Measurements from ENCODE around the gene NUMB. TPM values are rescaled to one million over a fixed set of nuclear protein-coding genes. Genes with fewer than 3 reads are reported as not detected.

NUMB gene
- total and polyA plus RNA-seq, 12 donors: 24.6 to 63.3 (median 48.4) TPM

DNA sequence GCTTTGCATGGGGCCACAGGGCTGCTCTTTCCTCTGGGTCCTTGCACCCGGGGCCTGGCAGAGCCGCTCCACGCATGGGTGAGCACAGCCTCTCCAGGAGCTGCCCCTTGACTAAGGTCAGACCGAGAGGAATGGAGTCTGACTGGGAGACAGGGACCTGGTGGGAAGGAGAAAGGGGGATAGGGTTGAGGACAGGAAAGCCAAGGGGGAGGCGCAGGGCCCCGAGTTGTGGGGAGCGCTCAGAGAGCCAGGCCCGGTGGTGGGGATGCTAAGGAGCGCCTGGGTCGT is 205.1 kb downstream of the NUMB start:
- H3K27ac ChIP-seq: no peak overlapping the region
- H3K36me3 ChIP-seq (replicated peaks in 1 of 2): no peaks in the 10 kb centered on the region
- intact Hi-C loops (cut with DNase I): no loop called here
- no peaks in the 10 kb centered on the region for H3K27me3 ChIP-seq
- DNase-seq: no peak
- no peak for TF ChIP-seq POLR2A (IDR thresholded peaks at IDR 0.05)
- TF ChIP-seq, protein P1, sequence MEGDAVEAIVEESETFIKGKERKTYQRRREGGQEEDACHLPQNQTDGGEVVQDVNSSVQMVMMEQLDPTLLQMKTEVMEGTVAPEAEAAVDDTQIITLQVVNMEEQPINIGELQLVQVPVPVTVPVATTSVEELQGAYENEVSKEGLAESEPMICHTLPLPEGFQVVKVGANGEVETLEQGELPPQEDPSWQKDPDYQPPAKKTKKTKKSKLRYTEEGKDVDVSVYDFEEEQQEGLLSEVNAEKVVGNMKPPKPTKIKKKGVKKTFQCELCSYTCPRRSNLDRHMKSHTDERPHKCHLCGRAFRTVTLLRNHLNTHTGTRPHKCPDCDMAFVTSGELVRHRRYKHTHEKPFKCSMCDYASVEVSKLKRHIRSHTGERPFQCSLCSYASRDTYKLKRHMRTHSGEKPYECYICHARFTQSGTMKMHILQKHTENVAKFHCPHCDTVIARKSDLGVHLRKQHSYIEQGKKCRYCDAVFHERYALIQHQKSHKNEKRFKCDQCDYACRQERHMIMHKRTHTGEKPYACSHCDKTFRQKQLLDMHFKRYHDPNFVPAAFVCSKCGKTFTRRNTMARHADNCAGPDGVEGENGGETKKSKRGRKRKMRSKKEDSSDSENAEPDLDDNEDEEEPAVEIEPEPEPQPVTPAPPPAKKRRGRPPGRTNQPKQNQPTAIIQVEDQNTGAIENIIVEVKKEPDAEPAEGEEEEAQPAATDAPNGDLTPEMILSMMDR (IDR thresholded peaks at IDR 0.05): no peak
- no peak overlapping the region for H3K4me3 ChIP-seq
- no peaks in the 10 kb centered on the region for H3K9me3 ChIP-seq (replicated peaks in 1 of 3)
- H3K4me1 ChIP-seq (replicated peaks in 1 of 2): no peaks in the 10 kb centered on the region
- WGBS, 4 donors: 88 to 92% (median 90%) methylated on average over 7 to 10 of the region's 10 CpGs

DNA sequence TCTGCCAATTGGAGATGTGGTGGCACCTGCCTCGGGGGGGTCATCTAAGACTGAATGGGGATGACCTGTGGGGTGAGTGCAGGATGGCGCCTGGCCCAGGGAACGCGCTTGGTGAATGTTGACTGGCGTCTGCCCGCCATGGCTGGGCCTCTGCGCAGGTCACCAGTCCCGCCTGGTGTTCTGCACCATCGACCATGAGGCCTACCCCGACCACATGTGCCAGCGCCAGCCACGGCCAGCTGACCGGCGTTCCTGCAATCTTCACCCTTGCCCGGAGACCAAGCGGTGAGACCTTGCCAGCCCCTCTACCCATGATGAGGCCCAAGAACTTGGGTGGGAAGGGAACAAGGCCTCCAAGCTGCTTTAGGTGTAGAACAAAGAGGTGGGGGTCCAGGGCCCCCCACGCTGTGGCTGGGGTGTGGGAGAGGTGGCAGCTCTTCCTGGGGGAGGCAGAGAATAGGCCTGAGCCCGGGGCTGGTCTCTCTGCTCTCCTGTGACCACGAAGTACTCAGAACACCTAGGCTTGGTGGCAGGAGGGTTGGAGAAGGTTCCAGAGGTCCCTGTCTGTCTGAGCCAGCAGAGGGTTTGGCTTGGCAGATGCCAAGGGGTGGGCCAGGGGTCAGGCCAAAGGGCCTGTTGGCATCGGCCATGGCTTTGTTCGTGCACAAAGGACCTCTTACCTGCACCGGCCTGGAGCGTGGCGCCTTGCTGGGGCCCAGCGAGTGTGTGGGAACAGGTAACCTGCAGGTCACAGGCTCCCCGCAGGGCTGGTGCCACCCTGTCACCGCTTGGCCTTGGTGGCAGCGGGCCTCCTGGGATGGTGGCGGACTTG is 205.6 kb downstream of the NUMB start:
- Histone ChIP-seq H3K36me3 (replicated peaks in 1 of 2) (no peaks in the 10 kb centered on the region), H3K4me3 (no peak overlapping the region), H3K9me3 (replicated peaks in 1 of 3) (no peaks in the 10 kb centered on the region), H3K27ac (no peak overlapping the region), H3K4me1 (replicated peaks in 1 of 2) (no peaks in the 10 kb centered on the region), H3K27me3 (no peaks in the 10 kb centered on the region)
- WGBS, 4 donors: 88 to 94% (median 92%) methylated on average over 9 to 29 of the region's 29 CpGs
- TF ChIP-seq, protein P1 (IDR thresholded peaks at IDR 0.05): no peak
- no peak for TF ChIP-seq POLR2A (IDR thresholded peaks at IDR 0.05)
- intact Hi-C loops (cut with DNase I): no loop called here
- DNase-seq: no peak

DNA sequence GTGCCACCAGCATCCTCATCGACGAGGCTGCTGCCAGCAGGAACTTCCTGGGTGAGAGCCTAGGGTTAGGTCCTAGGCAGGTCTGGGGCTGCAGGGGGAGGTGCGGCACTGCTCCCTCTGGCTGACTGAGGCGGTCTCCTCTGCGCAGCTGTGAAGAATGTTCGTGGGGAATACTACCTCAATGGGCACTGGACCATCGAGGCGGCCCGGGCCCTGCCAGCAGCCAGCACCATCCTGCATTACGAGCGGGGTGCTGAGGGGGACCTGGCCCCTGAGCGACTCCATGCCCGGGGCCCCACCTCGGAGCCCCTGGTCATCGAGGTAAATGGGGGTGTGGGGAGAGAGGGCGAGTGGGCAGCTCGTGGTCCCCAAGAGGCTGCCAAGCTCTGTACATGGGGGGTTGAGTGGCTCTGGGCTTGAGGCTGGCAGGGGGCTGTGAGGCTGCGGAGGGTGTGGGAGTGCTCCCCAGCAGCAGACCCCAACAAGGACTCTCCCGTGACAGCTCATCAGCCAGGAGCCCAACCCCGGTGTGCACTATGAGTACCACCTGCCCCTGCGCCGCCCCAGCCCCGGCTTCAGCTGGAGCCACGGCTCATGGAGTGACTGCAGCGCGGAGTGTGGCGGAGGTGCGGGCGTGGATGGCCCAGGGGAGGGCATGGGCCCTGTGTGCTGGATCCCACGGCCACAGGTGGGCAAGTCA is 206.7 kb downstream of the NUMB start:
- Histone ChIP-seq H3K9me3 (replicated peaks in 1 of 3) (no peaks in the 10 kb centered on the region), H3K4me3 (no peak overlapping the region), H3K27ac (no peak overlapping the region), H3K36me3 (replicated peaks in 1 of 2) (no peaks in the 10 kb centered on the region), H3K4me1 (replicated peaks in 1 of 2) (no peaks in the 10 kb centered on the region), H3K27me3 (no peaks in the 10 kb centered on the region)
- 91 to 99% (median 94%) methylated on average over 11 to 30 of the region's 30 CpGs for WGBS, 4 donors
- no peak for DNase-seq
- TF ChIP-seq POLR2A (IDR thresholded peaks at IDR 0.05): no peak
- TF ChIP-seq, protein P1 (IDR thresholded peaks at IDR 0.05): no peak
- intact Hi-C loops (cut with DNase I): no loop called here

DNA sequence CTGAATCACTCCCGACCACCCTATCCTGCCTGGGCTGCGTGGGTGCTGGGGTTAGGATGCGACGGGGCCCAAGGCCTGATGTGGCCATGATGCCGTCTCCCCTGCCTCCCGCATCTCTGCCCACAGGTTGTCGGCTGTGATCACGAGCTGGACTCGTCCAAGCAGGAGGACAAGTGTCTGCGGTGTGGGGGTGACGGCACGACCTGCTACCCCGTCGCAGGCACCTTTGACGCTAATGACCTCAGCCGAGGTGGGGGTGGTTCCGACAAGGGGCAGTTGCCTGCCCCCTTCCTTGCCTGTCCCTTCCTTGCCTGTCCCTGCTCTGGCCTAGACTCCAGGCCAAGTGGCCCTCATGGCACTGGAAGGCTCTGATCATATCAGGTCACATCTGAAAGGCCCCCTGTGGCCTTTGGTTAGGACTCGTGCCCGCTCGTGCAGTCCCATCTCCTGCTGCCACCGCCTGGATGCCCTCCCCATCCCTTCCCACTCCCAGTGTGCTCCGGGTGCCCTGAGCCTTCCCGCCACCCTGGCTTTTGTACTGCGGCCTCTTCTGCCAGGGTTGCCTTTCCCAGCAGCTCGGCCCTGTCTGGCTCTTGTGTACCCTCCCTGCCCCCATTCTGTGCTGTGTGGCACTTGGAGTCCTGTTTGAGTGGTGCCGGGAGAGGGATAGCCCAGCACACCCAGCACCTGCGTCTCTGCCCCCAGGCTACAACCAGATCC is 207.4 kb downstream of the NUMB start:
- Histone ChIP-seq H3K27me3 (no peaks in the 10 kb centered on the region), H3K36me3 (replicated peaks in 1 of 2) (no peaks in the 10 kb centered on the region), H3K4me1 (replicated peaks in 1 of 2) (peaks cover 0 to under 1% of the 10 kb centered on the region in 2 donors), H3K4me3 (no peak overlapping the region), H3K27ac (no peak overlapping the region), H3K9me3 (replicated peaks in 1 of 3) (no peaks in the 10 kb centered on the region)
- intact Hi-C loops (cut with DNase I): no loop called here
- TF ChIP-seq, protein P1 (IDR thresholded peaks at IDR 0.05): no peak
- no peak for TF ChIP-seq POLR2A (IDR thresholded peaks at IDR 0.05)
- WGBS, 4 donors: 87 to 94% (median 91%) methylated on average over 19 to 27 of the region's 27 CpGs
- DNase-seq: no peak

Data from adrenal gland (tissue), 12 donors.